Ishikawa (cell line): ENCODE measurements around the gene GABRR3.

ENCODE experiments used
- CEBPB ChIP-seq: IDR thresholded peaks from 2 replicates; pipeline ENCODE4 v1.6.1; 2012
- CREB1 ChIP-seq: IDR thresholded peaks from 2 replicates; pipeline ENCODE4 v1.6.1; 2012; ENCODE audit warnings: low read depth
- EGR1 ChIP-seq: IDR thresholded peaks from 2 replicates; pipeline ENCODE4 v1.6.1; 2012
- FOXM1 ChIP-seq: IDR thresholded peaks from 2 replicates; pipeline ENCODE4 v1.6.1; 2012; ENCODE audit warnings: low read depth, borderline replicate concordance
- MAX ChIP-seq: IDR thresholded peaks from 2 replicates; pipeline ENCODE4 v1.6.1; 2012
- NFIC ChIP-seq: IDR thresholded peaks from 2 replicates; pipeline ENCODE4 v1.6.1; 2012
- RAD21 ChIP-seq: IDR thresholded peaks from 2 replicates; pipeline ENCODE4 v1.6.1; 2012; ENCODE audit warnings: low read depth
- REST ChIP-seq: IDR thresholded peaks from 2 replicates; pipeline ENCODE4 v1.6.1; 2012; ENCODE audit warnings: low read depth, mild to moderate bottlenecking
- TAF1 ChIP-seq: IDR thresholded peaks from 2 replicates; pipeline ENCODE4 v1.6.1; 2012; ENCODE audit warnings: low read depth, mild to moderate bottlenecking
- TEAD4 ChIP-seq: IDR thresholded peaks from 2 replicates; pipeline ENCODE4 v1.6.1; 2012
- USF1 ChIP-seq: IDR thresholded peaks from 2 replicates; pipeline ENCODE4 v1.6.1; 2012
- YY1 ChIP-seq: IDR thresholded peaks from 2 replicates; pipeline ENCODE4 v1.6.1; 2012; ENCODE audit warnings: low read depth
- ZBTB7A ChIP-seq: IDR thresholded peaks from 2 replicates; pipeline ENCODE4 v1.6.1; 2012; ENCODE audit warnings: low read depth

GABRR3 gene

GRCh38 chr3:97938444-97938843 lies 96.7 kb downstream of the GABRR3 start:
- TF ChIP-seq MAX: no peak
- TF ChIP-seq YY1: no peak
- TF ChIP-seq TAF1: no peak
- no peak for TF ChIP-seq FOXM1
- TF ChIP-seq REST: no peak
- no peak for TF ChIP-seq ZBTB7A
- TF ChIP-seq USF1: no peak
- TF ChIP-seq CEBPB: no peak
- no peak for TF ChIP-seq CREB1

DNA sequence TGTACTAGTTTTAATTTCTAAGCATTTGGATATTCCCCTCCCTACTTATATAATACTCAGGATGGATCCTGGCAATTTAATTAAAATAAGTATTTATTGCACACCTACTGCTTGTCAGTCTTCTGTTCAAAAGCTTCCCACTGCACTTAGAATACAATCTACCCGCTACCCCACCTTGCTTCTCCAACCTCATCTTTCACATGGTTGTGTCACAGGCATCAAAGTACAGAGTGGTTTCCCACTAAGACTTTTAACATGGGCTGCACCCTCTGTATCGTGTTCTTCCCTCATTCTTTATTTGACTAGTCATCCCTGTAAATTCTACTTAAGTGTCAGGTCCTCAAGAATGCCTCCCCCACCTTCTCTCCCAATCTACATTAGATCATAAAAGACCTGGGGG lies 97.9 kb downstream of the GABRR3 start:
- TF ChIP-seq EGR1 (no peak), TAF1 (no peak), FOXM1 (no peak), REST (no peak), USF1 (no peak)

DNA sequence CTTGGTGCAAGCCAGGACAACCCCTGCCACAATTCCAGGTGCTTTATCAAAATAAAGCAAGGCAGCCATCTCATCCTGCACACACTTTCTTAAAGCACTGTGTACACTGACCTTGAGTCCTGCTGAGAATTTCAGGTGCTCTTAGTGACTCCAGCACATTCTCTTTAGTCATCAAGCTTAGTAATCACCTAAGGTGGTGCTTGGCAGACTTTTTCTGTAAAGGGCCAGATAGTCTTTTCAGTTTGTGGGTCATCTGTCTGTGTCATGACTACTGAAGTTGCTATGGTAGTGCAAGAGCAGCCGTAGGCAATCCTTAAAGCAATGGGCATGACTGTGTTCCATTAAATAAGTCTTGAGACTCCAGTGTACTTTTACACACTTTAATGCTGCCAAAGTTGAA lies 99.3 kb downstream of the GABRR3 start:
- TF ChIP-seq CREB1 (no peak), CEBPB (no peak), REST (no peak), TAF1 (no peak), FOXM1 (no peak), MAX (no peak), EGR1 (no peak), NFIC (no peak), TEAD4 (no peak), RAD21 (no peak)
